HG03520 (cell line): ENCODE data around the gene MT1B.

Source experiments
- ATAC-seq: cut with Tn5 transposase; IDR thresholded peaks from one replicate; pipeline ENCODE4 v1.9.1; 2021; ENCODE audit warnings: mild to moderate bottlenecking, moderate library complexity; ENCODE audit not compliant: unreplicated experiment

Gene MT1B

DNA sequence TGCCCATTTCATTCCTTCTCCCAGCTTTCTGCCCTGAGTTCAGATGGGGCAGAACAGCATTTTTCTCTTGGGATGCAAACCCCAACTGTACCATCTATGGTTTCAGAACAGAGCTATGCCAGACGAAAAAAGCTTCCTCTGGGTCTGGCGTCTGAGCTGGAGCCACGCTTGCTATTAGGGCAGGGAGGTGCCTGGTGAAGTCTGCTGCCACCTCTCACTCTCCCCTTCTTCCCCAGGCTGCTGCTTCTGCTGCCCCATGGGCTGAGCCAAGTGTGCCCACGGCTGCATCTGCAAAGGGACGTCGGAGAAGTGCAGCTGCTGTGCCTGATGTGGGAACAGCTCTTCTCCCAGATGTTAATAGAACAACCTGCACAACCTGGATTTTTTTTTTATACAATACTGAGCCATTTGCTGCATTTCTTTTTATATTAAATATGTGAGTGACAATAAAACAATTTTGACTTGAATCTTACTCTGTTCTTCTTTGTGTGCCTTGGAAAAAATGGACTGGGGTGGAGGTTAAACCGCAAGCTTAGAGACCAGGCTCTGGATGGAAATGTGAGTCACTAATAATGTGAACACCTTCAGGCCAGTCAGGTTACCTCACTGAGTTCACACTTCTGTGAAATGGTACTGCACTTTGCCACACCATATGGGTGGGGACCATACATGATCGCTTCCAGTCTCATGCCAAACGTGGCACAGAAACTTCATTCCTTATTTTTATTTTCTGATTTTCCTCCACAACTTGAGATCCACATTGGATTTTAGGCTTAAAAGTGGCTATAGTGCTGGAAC is 14.9 kb upstream of the MT1B start:
- ATAC-seq = no peak

DNA sequence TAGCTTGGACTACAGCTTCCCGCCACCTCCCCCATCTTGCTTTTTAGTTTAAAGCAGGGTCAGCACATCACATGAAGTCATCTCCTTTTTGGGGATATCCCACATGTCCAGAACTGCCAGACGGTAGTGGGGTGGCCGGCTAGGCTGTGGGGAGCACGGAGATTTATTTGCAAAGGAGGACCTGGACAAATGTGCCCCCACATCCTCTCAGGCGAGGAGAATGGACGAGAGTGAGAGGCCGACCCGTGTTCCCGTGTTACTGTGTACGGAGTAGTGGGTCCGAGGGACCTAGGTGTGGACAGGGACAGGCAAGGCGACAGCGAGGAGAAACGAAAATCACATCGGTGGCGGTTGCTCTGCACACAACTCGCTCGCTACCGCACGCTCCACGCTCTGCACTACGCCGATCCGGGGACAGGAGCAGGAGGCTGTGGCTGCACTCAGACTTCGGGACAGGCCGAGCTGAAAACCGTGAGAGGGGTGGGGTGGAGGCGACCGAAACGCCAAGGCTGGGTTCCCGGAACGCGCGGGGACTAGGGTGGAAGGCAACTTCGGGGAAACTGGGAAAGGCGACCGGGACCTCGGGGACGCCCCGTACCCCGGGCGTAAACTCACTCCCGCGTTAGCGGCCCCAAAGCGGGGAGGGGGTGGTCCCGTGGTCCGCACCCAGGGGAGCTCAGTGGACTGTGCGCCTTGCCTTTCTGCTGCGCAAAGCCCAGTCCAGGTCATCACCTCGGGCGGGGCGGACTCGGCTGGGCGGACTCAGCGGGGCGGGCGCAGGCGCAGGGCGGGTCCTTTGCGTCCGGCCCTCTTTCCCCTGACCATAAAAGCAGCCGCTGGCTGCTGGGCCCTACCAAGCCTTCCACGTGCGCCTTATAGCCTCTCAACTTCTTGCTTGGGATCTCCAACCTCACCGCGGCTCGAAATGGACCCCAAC is 13.6 kb upstream of the MT1B start, which contains the start of gene MT1A:
Gene MT1A, plus strand, starts transcription at position 853 of the 937 bp plus-strand sequence. Its CDS starts 73 bp downstream, at position 926.
- no peak for ATAC-seq

DNA sequence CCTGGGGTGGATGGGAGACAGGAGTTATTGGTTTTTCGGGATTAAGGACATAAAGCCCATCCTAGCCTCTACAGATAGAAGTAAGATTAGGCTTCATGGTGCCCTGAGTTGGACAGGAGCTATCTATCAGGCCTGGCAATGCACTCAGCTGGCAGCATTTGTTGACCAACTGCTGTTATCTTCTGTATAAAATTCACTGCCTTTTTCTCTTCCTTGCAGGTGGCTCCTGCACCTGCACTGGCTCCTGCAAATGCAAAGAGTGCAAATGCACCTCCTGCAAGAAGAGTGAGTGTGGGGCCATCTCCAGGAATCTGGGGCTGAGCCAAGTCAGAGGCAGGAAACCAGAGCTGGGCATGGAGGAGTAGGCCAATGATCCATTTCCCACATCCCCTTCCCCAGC is 12.6 kb upstream of the MT1B start:
- no peak for ATAC-seq

DNA sequence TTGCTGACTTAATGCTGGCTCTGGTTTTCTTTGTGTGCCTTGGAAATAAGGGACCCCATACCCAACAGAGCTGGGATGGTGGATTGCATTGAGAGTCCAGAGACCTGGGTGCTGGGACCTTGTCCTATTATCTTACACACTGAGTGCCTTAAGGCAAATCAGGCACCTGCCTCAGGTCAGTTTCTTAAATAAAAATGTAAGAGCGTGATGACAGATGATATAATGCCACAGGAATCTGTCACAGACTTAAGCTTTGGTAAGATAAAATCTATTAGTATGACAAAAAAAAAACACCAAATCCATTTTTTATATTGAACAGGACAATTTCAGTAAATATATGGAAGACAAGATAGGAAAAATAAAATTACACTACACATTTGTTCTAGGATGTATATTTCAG is 11.6 kb upstream of the MT1B start:
- ATAC-seq = no peak

DNA sequence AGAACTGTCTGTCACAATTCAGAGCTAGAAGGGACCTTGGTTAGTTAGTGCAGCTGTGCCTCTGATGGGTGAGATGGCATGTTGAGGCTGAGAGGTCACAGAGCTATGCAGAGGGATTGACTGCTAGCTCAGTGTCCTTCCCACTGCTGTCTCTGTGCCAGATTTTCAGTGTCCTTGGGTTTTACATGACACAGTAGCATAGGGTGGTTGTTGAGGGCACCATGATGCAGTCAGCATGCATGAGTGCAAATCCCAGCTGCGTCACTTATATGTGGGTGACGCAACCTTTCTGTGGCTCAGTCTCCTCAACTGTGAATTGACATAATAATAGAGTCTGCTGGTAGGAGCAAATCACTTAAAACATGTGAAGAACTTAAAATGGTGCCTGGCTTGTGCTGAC is 10.5 kb upstream of the MT1B start:
- no peak for ATAC-seq

DNA sequence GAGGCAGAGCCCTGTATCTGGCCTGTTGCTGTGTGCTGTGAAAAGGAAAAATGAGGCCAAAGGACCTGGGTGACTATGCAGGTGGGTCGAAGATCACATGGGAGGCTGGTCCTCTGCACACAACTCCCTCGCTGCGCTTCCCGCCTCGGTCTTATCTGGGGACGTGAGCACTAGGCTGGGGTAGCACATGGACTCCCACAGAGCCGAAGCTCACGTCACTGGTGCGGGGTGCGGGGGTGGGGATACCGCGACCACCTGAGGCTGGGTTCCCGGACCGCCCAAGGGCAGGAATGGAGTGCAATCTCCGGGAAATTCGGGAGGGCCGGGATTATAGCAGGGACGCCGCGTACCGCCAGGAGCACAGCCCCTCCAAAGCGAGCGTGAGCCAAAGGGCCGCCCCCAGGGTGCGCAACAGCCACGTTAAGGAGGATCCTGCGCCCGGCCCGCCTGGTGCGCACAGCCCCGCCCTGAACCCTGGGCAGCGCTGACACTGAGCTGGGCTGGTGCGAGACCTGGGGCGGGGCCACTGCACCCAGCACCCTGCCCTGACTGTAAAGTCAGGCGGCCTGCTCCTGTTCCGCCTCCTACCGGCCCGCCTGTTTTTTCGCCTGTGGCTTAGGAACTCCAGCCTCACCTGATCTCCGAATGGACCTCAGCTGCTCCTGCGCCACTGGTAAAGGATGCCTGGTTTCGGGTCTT is 8.5 kb upstream of the MT1B start:
- no peak for ATAC-seq

DNA sequence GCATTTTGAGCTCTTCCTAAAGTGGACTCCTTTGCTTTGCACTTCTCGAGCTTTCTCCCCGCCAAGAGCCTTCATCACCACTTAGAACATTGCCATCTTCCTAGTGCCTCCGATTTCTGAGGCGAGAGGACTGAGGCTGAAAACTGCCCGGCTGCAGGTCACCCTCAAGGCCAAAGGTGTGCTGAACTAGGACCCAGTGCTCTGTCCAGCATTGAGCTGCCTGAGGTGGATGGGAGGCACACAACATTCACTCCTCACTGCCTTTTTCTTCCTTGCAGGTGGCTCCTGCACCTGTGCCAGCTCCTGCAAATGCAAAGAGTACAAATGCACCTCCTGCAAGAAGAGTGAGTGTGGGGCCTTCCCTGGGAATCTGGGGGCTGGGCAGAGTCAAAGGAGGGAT is 7.9 kb upstream of the MT1B start:
- no peak for ATAC-seq

DNA sequence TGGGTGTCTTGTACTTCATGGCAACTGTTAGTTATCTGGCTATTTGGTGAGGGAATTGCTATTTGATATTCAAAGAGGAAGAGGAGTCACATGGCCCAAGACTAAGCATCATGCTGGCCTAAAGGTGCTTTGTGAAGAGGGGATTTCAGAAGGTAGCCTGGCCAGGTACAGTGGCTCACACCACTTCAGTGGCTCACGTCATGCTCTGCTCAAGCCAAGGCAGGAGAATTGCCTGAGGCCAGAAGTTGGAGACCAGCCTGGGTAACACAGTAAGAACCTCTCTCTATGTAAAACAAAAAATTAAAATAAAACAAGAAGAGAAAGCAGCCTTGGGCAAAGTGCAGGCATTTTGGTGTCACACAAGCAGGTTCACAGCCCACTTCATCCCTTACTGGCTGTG is 6.4 kb upstream of the MT1B start:
- ATAC-seq = no peak

DNA sequence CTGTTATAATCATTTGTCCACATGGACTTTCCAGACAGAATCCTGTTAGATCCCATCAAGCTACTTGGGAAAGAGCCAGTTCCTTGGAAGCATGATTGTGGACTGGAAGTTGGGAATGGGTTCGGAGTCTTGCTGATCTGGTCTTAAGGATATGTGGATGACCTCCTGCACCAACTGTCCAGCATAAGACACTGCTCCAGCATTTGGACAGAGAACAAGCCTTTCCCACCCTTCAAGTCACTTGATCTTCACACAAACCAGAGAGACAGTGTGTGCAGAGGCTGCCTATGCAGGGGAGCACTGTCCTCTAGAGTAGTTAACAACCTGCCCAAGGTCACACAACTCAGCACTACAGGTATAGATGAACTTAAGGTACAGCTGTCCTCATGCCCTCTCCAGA is 5.8 kb upstream of the MT1B start:
- no peak for ATAC-seq

DNA sequence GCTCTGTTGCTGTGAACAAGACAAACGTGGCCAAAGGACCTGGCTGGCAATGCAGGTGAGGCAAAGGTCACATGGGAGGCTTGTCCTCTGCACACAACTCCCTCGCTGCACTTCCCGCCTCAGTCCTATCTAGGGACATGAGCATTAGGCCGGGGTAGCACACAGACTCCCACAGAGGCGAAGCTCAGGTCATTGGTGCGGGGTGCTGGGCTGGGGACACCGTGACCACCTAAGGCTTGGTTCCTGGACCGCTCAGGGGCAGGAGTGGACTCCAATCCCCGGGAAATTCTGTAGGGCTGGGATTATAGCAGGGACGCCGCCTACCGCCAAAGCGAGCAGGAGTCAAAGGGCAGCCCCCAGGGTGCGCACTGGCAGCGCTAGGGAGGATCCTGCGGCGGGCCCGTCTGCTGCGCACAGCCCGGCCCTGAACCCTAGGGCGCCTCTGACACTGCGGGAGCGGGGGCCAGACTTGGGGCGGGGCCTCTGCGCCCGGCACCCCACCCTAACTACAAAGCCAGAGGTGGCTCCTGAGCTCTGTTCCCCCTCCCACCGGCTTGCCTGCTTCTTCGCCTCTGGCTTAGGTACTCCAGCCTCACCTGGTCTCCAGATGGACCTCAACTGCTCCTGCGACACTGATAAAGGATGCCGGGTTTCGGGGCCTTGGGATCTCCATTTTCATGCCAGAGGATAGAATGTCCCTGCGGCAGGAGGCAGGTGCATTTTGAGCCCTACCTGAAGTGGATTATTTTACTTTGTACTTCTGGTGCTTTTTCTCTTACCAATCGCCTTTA is 3.9 kb upstream of the MT1B start:
- ATAC-seq = no peak

DNA sequence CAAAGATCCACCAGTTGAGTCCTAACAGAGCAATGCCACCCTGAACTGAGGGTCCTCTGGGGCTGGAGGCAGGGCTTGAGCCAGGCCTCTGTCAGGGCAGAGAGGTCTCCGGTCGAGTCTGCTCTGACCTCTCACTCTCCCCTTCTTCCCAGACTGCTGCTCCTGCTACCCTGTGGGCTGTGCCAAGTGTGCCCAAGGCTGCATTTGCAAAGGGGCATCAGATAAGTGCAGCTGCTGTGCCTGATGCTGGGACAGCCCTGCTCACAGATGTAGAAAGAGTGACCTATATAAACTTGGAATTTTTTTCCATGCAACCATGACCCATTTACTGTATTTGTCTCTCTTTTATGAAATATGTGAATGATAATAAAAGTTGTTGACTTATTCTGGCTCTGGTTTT is 2.4 kb upstream of the MT1B start:
- ATAC-seq = no peak

DNA sequence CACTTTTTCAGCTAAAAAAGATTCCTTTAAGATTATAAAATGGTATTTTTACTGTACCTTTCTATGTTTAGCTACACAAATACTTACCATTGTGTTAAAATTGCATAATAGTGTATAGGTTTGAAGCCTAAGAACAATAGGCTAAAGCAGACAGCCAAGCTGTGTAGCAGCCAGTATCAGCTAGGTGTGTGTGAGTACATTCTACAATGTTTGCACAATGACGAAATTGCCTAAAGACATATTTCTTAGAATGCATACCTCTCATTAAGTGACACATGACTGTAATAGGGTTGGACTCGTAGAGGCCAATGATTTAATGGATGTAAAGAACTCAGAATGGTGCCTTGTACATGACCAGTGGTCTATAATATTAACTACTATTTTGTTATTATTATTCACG is 1.9 kb upstream of the MT1B start:
- no peak for ATAC-seq

DNA sequence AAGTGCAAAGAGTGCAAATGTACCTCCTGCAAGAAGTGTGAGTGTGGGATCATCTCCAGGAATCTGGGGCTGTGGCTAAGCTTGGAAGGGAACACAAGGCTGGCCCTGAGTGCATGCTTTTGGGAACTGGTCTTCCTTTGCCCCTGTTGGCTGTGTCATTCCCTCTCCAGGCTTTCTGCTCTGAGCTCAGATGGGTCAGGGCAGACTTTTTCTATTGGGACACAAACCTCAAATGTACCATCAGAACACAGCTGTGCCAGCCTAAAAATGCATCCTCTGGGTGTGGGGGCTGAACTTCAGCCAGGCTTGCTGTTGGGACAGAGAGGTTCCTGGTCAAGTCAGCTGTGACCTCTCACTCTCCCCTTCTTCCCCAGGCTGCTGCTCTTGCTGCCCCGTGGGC is 914 bp downstream of the MT1B start:
- ATAC-seq = no peak

DNA sequence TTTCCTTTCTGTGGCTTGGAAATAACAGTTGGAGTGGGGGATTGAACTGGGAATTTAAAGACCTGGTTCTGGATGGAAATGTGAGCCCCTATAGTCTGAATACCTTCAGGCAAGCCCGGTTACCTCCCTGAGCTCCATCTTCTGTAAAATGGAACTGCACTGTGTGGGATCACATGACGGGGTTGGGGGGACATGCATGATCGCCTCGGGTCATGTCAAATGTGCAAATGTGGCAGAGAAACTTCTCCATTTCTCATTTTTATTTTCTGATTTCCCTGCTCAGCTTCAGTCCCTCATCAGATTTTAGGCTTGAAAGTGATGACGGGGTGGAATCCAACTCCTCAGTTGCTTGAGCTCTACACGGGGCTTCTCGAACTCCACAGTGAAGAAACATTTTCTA is 1.5 kb downstream of the MT1B start:
- no peak for ATAC-seq

DNA sequence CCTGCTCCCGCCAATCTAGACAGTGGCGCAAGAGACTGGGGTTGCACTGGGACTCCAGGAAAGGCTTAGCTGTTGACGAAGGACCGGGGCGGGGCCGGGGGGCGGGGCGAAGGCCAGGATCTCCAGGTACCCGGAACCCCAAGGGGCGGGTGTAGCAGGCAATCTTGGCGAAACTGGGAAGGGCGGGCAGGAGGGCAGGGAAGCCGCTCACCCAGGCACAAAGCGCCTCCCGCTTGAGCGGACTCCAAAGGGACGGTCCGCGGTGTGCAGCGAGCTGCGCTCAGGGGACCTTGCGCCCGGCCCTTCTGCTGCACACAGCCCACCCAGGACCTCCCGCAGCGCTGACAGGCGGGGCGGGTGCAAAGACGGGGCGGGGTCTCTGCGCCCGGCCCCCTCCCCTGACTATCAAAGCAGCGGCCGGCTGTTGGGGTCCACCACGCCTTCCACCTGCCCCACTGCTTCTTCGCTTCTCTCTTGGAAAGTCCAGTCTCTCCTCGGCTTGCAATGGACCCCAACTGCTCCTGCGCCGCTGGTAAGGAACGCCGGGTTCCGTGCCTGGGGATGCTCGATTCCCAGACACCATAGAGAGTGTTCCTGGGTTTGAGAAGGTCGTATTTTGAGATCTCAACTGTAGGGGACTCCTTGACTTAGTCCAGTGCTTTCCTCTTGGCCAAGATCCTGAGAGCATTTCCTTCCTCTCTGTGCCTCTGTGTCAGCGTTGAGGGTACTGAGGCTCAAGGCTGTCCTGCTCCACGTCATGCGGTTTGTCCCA is 6.1 kb downstream of the MT1B start, which contains the start of gene MT1F:
Gene MT1F, plus strand, starts transcription at position 405 of the 772 bp plus-strand sequence. Its CDS starts 100 bp downstream, at position 505.
- ATAC-seq = no peak

DNA sequence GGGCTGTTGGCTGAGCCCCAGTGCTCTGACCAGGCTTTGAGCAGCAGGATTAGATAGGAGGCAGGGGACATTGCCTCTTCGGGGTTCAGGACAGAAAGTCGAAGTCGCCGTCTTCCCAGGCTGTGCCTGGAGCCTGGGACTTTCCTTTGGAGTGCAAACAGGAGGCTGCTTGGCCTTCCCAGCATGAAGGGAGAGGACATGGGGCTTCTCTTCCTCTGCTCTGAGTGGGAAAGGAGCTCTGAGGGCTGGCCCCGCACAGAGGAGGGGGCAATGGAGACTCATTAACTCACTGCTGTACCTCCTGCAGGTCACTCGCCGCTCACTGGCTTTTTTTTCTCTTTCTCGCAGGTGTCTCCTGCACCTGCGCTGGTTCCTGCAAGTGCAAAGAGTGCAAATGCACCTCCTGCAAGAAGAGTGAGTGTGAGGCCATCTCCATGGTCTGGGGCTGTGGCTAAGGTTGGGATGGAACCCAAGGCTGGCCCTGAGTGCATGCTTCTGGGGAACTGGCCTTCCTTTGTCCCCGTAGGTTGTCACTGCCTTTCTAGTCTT is 6.7 kb downstream of the MT1B start:
- ATAC-seq = no peak

DNA sequence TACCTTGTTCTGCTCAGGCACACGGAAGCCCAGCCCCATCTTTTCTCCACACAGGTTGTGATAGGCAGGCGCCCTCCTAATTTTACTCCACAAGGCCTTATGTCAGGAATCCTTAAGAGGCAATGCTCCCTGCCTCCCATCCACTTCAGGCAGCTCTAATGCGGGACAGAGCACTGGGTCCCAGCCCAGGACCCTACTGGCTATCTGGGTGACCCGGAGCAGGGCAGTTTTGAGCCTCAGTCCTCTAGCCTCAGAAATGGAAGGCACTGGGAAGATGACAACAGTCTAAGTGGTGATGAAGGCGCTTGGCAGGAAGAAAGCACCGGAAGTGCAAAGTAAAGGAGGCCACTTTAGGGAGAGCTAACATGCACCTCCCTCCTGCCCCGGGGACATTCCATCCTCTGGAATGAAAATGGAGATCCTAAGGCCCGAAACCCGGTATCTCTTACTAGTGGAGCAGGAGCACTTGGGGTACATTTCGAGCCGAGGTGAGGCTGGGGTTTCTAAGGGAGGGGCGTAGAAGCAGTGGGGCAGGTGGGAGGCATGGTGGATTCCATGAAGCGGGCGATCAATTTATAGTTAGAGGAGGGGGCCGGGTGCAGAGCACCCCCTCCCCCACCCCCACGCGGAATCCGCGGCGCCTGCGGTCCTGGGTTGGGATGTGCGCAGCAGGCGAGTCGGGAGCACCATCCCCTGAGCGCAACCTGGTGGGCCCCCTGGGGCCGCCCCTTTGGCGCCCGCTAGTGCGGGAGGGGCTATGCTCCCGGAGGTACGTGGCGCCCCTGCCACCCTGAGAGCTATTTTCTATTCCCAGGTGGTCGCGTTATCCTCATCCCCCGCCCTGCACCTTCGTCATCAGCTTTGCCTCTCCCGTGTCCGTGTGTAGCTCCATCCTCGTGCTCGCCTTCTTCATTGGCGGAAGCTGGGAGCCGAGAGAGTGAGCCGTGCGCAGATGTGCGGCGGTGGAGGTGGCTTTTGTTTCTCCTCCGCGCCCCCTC is 11.0 kb downstream of the MT1B start:
- ATAC-seq = no peak

DNA sequence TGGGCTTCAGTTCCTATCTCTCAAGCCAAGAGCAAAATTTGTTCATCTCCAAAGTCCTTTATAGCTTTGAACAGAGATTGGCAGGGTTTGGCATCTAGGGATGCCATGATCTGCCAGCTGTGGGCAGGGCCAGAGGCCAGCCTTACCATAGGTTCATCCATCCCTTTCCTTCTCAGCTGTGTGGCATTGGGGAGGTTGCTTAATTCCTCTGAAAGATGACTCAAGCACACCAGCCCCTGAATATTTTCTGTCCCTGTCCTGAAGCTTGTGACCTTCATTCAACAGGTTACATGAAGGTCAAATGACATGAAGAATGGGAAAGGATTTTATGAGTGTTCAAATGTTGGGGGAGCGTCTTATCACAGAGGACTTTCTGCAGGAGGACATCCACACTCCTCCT is 12.8 kb downstream of the MT1B start:
- ATAC-seq = no peak
